Fibroblast of the aortic adventitia (primary cell): ENCODE measurements around the gene LCAT. TPM values are rescaled to one million over a fixed set of nuclear protein-coding genes. Genes with fewer than 3 reads are reported as not detected.

Experiments
- DNase-seq: peaks from one replicate; pipeline ENCODE4 v3.0.0-alpha.2; 2010; ENCODE audit warnings: low read depth
- H3K4me3 ChIP-seq: 2 replicates; pipeline ENCODE4 v1.5.1; 2011; ENCODE audit warnings: low read depth, mild to moderate bottlenecking, control low read depth, low read length, moderate library complexity
- total RNA-seq: library from RNA; depleted of rRNA; stranded (reverse); fragments of >200 nt; gene quantifications from 2 replicates; pipeline ENCODE4 v1.2.3, GENCODE V29; 2012; ENCODE audit warnings: low replicate concordance
- TF ChIP-seq, protein P1 (sequence below): IDR thresholded peaks from 2 replicates; pipeline ENCODE4 v1.5.1; 2011; ENCODE audit warnings: mild to moderate bottlenecking, low read length, control low read depth, inconsistent platforms; ENCODE audit not compliant: insufficient read depth

Gene LCAT, protein sequence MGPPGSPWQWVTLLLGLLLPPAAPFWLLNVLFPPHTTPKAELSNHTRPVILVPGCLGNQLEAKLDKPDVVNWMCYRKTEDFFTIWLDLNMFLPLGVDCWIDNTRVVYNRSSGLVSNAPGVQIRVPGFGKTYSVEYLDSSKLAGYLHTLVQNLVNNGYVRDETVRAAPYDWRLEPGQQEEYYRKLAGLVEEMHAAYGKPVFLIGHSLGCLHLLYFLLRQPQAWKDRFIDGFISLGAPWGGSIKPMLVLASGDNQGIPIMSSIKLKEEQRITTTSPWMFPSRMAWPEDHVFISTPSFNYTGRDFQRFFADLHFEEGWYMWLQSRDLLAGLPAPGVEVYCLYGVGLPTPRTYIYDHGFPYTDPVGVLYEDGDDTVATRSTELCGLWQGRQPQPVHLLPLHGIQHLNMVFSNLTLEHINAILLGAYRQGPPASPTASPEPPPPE
- total RNA-seq = 2.7 and 5.2 TPM in 2 replicates

DNA sequence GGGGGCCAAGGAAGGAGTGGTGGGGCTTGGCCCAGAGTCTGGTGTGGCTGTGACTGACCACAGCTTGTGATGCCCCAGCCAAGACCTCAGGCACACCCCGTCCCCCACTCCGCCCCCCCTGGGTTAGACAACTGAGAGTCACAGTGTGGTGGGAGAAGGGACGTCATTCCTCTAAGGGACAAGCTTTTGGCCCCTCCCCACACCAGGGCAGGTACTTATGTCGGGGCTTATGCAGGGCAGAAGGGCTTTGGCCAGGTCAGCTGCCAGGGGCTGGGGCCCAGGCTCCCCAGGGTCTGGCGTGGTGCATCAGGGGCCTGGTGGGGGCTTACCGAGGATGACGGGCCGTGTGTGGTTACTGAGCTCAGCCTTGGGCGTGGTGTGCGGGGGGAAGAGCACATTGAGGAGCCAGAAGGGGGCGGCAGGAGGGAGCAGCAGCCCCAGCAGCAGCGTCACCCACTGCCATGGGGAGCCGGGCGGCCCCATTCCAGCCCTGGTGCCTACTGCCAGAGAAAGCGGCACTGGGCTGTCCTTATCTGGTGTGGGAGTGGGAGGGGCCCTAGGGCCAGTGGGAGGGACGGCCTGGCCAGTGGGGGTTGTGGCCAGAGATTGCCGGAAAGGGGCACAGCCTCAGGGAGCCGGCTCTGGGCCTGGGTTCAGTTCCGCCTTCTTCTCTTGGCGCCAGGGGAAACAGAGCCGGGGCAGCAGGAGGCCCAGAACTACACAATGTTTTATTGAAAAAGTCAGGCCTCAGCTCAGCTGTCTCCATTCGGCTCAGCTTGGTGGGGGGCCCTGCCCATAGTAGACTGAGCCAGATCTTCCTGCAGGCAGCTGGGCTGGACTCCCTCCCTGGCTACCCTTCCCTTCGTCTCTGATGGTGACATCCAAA is at the start of gene LCAT:
Gene LCAT (minus strand): TSS at position 502 of the 886 bp plus-strand sequence. CDS start 19 bp downstream, at position 483.
- peak; percentile 66 for DNase-seq
- H3K4me3 ChIP-seq = no peak within 1 kb of the TSS
- TF ChIP-seq, protein P1, sequence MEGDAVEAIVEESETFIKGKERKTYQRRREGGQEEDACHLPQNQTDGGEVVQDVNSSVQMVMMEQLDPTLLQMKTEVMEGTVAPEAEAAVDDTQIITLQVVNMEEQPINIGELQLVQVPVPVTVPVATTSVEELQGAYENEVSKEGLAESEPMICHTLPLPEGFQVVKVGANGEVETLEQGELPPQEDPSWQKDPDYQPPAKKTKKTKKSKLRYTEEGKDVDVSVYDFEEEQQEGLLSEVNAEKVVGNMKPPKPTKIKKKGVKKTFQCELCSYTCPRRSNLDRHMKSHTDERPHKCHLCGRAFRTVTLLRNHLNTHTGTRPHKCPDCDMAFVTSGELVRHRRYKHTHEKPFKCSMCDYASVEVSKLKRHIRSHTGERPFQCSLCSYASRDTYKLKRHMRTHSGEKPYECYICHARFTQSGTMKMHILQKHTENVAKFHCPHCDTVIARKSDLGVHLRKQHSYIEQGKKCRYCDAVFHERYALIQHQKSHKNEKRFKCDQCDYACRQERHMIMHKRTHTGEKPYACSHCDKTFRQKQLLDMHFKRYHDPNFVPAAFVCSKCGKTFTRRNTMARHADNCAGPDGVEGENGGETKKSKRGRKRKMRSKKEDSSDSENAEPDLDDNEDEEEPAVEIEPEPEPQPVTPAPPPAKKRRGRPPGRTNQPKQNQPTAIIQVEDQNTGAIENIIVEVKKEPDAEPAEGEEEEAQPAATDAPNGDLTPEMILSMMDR = no peak

DNA sequence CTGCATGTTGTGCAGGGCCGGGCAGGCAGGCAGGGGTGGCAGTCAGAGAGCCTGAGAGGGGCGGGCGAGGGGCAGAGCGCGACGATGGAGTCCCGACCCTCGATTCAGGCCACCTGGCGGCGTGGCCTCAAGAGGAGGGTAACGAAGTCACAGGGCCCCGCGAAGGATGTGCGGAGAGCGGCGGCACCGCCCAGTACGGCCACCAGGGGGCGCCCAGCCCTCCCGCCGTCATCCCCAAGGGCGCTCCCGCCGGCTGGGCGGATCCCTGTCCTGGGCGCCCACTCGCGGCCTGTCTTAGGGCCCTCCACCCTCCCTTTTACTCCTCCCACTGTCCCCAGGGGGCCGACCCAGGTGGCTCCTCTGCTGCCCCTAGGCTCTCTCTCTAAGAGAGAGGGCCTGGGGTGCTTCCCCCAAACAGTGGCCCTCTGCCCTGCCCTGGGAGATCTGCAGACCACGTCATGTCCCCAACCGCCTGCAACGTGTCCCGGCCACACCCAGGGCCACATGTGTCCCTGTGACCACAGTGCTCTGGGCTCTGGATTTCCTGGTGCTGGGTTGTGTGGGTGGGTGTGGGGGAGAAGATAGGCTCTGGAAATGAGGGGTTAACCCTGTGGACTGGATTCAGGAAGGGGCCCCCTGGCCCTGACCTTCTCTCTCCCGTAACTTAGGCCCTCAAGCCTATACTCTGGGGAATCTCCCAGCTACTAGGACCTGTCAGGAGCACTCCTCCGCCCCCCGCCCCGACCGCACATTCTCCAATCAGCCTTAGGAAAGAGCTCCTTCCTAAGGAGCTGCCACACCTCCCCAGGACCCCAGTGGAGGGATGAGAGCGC is 49.5 kb upstream of the LCAT start:
- DNase-seq = peak; percentile 59
- peak overlapping the region; percentile 40 for H3K4me3 ChIP-seq
- TF ChIP-seq, protein P1 = peak; percentile 86

DNA sequence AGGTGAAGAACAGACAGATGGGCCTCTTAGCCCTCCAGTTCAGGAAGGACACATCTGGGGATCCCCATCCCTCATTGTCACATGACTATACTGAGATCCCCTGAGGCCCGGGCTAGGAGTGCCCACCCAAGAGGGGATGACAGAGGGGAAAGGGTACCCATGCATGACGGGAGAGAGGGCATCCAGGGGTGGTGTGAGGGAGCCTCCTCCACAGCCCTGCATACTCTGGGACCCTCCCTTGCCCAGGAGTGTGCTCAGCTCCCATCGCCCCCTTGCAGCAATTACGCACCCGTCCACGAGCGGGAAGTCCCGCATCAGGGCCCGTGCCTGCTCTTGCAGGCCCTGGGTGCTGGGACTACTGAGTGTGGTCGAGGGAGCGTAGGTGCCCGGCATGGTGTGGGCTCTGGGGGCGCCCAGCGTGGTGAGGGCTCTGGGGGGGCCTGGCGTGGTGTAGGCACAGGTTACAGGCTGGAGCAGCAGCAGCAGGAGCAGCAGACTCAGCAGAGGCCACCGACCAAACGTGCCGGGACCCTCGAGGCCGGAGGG is 48.8 kb upstream of the LCAT start:
- no peak overlapping the region for H3K4me3 ChIP-seq
- no peak for DNase-seq
- TF ChIP-seq, protein P1 = no peak

DNA sequence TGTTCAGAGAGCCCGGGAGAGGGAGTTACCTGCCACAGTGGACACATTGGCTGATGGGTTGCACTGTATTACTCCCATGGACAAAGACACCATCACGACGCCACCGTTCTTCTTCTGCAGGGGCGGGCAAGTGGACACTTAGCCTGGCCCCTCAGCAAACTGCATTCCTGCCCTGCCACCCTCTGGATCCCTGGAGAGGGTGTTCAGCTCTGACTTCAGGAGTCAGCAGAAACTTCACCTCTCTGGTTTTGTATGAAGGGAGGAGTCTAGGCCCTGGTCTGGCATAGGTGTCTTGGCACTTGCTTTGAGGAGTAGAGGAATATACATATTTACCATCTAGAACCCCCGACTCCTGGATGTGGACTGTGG is 46.1 kb upstream of the LCAT start:
- DNase-seq = no peak
- H3K4me3 ChIP-seq = no peak overlapping the region
- TF ChIP-seq, protein P1 = no peak

DNA sequence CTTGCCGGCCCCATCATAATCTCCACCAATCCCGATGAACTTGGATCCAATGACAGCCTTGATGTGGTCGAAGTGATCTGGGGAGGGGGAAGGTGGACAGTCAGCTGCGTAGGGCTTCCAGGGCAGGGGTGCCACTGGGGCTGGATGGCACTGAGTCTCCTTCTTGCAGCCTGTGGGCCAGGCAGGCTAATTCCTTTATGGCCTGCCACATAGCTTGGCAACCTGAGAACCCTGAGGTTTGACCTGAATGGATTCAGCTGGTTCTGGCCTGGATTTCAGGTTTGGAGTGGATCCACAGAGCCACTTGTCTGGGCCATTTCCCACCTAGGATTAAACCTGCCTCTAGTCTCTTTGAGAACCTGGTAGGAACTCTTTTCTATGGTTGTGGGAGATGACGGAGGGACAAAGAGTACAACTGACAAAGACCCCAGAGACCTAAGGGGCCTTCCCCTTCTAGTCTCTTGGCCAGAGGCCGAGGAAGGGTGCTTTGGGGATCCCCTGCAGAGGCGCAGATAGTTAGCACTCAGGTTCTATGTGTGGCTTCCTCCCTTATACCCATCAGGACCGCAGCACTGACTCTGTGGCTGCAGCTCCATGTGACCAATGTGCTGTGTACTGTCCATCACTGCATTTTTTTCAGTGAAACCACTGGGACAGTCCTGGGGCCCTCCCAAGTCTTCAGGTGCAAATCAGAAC is 45.5 kb upstream of the LCAT start:
- H3K4me3 ChIP-seq = no peak overlapping the region
- no peak for DNase-seq
- TF ChIP-seq, protein P1 = no peak
